ENCODE measurements around the gene USP17L12. TPM values are rescaled to one million over a fixed set of nuclear protein-coding genes. Genes with fewer than 3 reads are reported as not detected.
"Not testable (repeated sequence)": the region's sequence is repeated elsewhere in the genome, so short reads cannot be mapped to it uniquely, and the experiment has no call there.

The USP17L12 gene
- polyA plus RNA-seq, 2 donors: not detected

GRCh38 chr4:9247953-9248680 is 28.2 kb downstream of the USP17L12 start, which contains the start of gene USP17L18:
TSS of gene USP17L18 (plus strand) at chr4:9248630. CDS start at chr4:9248630, 0 bp downstream.
- 91 to 92% methylated on average over 13 to 21 of the region's 26 CpGs for WGBS, 2 donors
- H3K9me3 ChIP-seq (ENCODE audit: control insufficient read depth in 2 of 2, insufficient read depth in 1 of 2, low read depth in 1 of 2, low read length in 1 of 2); H3K27me3 ChIP-seq (ENCODE audit: control insufficient read depth in 1 of 2, insufficient read depth in 2 of 2, low read length in 2 of 2); H3K4me1 ChIP-seq (ENCODE audit: control insufficient read depth in 2 of 2, insufficient read depth in 2 of 2, low read length in 1 of 2); H3K27ac ChIP-seq (ENCODE audit: low read depth in 2 of 2, low read length in 1 of 2); H3K4me3 ChIP-seq (ENCODE audit: low read depth in 1 of 2, low read length in 2 of 2); H3K36me3 ChIP-seq (ENCODE audit: control insufficient read depth in 2 of 2, insufficient read depth in 2 of 2, low read length in 1 of 2): not testable (repeated sequence)

GRCh38 chr4:9253078-9253477 is 33.1 kb downstream of the USP17L12 start, which contains the start of gene USP17L19:
TSS of gene USP17L19 (plus strand) at chr4:9253378. CDS start at chr4:9253378, 0 bp downstream.
- H3K4me3 ChIP-seq (ENCODE audit: low read depth in 1 of 2, low read length in 2 of 2); H3K27me3 ChIP-seq (ENCODE audit: control insufficient read depth in 1 of 2, insufficient read depth in 2 of 2, low read length in 2 of 2); H3K36me3 ChIP-seq (ENCODE audit: control insufficient read depth in 2 of 2, insufficient read depth in 2 of 2, low read length in 1 of 2); H3K9me3 ChIP-seq (ENCODE audit: control insufficient read depth in 2 of 2, insufficient read depth in 1 of 2, low read depth in 1 of 2, low read length in 1 of 2); H3K27ac ChIP-seq (ENCODE audit: low read depth in 2 of 2, low read length in 1 of 2); H3K4me1 ChIP-seq (ENCODE audit: control insufficient read depth in 2 of 2, insufficient read depth in 2 of 2, low read length in 1 of 2): not testable (repeated sequence)
- no CpG with 5 or more reads among the region's 13 CpGs for WGBS, 2 donors

- not testable (repeated sequence) for H3K36me3 ChIP-seq (ENCODE audit: control insufficient read depth in 2 of 2, insufficient read depth in 2 of 2, low read length in 1 of 2); H3K27me3 ChIP-seq (ENCODE audit: control insufficient read depth in 1 of 2, insufficient read depth in 2 of 2, low read length in 2 of 2); H3K9me3 ChIP-seq (ENCODE audit: control insufficient read depth in 2 of 2, insufficient read depth in 1 of 2, low read depth in 1 of 2, low read length in 1 of 2); H3K4me3 ChIP-seq (ENCODE audit: low read depth in 1 of 2, low read length in 2 of 2); H3K27ac ChIP-seq (ENCODE audit: low read depth in 2 of 2, low read length in 1 of 2); H3K4me1 ChIP-seq (ENCODE audit: control insufficient read depth in 2 of 2, insufficient read depth in 2 of 2, low read length in 1 of 2)
- no CpG with 5 or more reads among the region's 15 CpGs for WGBS, 2 donors
Observed at GRCh38 chr4:9257824-9258223, 37.9 kb downstream of the USP17L12 start, which contains the start of gene USP17L20. TSS of gene USP17L20 (plus strand) at chr4:9258124. CDS start at chr4:9258124, 0 bp downstream.

GRCh38 chr4:9262572-9262971 is 42.6 kb downstream of the USP17L12 start, which contains the start of gene USP17L21:
TSS of gene USP17L21 (plus strand) at chr4:9262872. CDS start at chr4:9262872, 0 bp downstream.
- not testable (repeated sequence) for H3K36me3 ChIP-seq (ENCODE audit: control insufficient read depth in 2 of 2, insufficient read depth in 2 of 2, low read length in 1 of 2); H3K4me3 ChIP-seq (ENCODE audit: low read depth in 1 of 2, low read length in 2 of 2); H3K27me3 ChIP-seq (ENCODE audit: control insufficient read depth in 1 of 2, insufficient read depth in 2 of 2, low read length in 2 of 2); H3K27ac ChIP-seq (ENCODE audit: low read depth in 2 of 2, low read length in 1 of 2); H3K9me3 ChIP-seq (ENCODE audit: control insufficient read depth in 2 of 2, insufficient read depth in 1 of 2, low read depth in 1 of 2, low read length in 1 of 2); H3K4me1 ChIP-seq (ENCODE audit: control insufficient read depth in 2 of 2, insufficient read depth in 2 of 2, low read length in 1 of 2)
- no CpG with 5 or more reads among the region's 13 CpGs for WGBS, 2 donors

GRCh38 chr4:9267319-9267718 is 47.4 kb downstream of the USP17L12 start, which contains the start of gene USP17L22:
TSS of gene USP17L22 (plus strand) at chr4:9267619. CDS start at chr4:9267619, 0 bp downstream.
- H3K4me1 ChIP-seq (ENCODE audit: control insufficient read depth in 2 of 2, insufficient read depth in 2 of 2, low read length in 1 of 2); H3K27me3 ChIP-seq (ENCODE audit: control insufficient read depth in 1 of 2, insufficient read depth in 2 of 2, low read length in 2 of 2); H3K9me3 ChIP-seq (ENCODE audit: control insufficient read depth in 2 of 2, insufficient read depth in 1 of 2, low read depth in 1 of 2, low read length in 1 of 2); H3K4me3 ChIP-seq (ENCODE audit: low read depth in 1 of 2, low read length in 2 of 2); H3K36me3 ChIP-seq (ENCODE audit: control insufficient read depth in 2 of 2, insufficient read depth in 2 of 2, low read length in 1 of 2); H3K27ac ChIP-seq (ENCODE audit: low read depth in 2 of 2, low read length in 1 of 2): not testable (repeated sequence)
- WGBS, 2 donors: no CpG with 5 or more reads among the region's 15 CpGs

Other genes with a start within 250 kb of the USP17L12 start
- gene FAM90A26, start 49.7 kb upstream of the USP17L12 start, polyA plus RNA-seq: not detected
- not detected for gene USP17L10, start 9.5 kb upstream of the USP17L12 start, polyA plus RNA-seq
- gene USP17L11, start 4.7 kb upstream of the USP17L12 start, polyA plus RNA-seq: not detected
- gene USP17L13, start 4.7 kb downstream of the USP17L12 start, polyA plus RNA-seq: not detected
- not detected for gene USP17L15, start 14.2 kb downstream of the USP17L12 start, polyA plus RNA-seq
- gene USP17L17, start 23.7 kb downstream of the USP17L12 start, polyA plus RNA-seq: not detected
- gene USP17L18, start 28.5 kb downstream of the USP17L12 start, polyA plus RNA-seq: not detected
- not detected for gene USP17L19, start 33.2 kb downstream of the USP17L12 start, polyA plus RNA-seq
- gene USP17L20, start 38.0 kb downstream of the USP17L12 start, polyA plus RNA-seq: not detected
- gene USP17L21, start 42.7 kb downstream of the USP17L12 start, polyA plus RNA-seq: not detected
- gene USP17L22, start 47.5 kb downstream of the USP17L12 start, polyA plus RNA-seq: not detected
- not detected for gene USP17L24, start 105.0 kb downstream of the USP17L12 start, polyA plus RNA-seq
- gene USP17L25, start 109.8 kb downstream of the USP17L12 start, polyA plus RNA-seq: not detected
- not detected for gene USP17L26, start 114.5 kb downstream of the USP17L12 start, polyA plus RNA-seq
- gene USP17L5, start 119.3 kb downstream of the USP17L12 start, polyA plus RNA-seq: not detected
- gene USP17L27, start 124.0 kb downstream of the USP17L12 start, polyA plus RNA-seq: not detected
- gene USP17L28, start 128.7 kb downstream of the USP17L12 start, polyA plus RNA-seq: not detected
- not detected for gene USP17L29, start 133.5 kb downstream of the USP17L12 start, polyA plus RNA-seq
- gene USP17L30, start 143.0 kb downstream of the USP17L12 start, polyA plus RNA-seq: not detected
- gene DEFB131A, start 224.3 kb downstream of the USP17L12 start, polyA plus RNA-seq: not detected

Measured in esophagus (tissue), 2 donors.